B cell (primary cell): Measurements from ENCODE around the gene ZBTB40.

ENCODE experiments used
- EZH2 ChIP-seq: IDR thresholded peaks from 2 replicates; pipeline ENCODE4 v1.6.1; 2012; ENCODE audit warnings: borderline replicate concordance, low read depth, mild to moderate bottlenecking, moderate library complexity, low read length; ENCODE audit not compliant: insufficient read depth, poor library complexity, severe bottlenecking
- TF ChIP-seq, protein P1 (sequence below): fragments of 200-600 bp; IDR thresholded peaks from one replicate; pipeline ENCODE4 v1.8.0; 2022; ENCODE audit warnings: antibody characterized with exemption, mild to moderate bottlenecking

DNA sequence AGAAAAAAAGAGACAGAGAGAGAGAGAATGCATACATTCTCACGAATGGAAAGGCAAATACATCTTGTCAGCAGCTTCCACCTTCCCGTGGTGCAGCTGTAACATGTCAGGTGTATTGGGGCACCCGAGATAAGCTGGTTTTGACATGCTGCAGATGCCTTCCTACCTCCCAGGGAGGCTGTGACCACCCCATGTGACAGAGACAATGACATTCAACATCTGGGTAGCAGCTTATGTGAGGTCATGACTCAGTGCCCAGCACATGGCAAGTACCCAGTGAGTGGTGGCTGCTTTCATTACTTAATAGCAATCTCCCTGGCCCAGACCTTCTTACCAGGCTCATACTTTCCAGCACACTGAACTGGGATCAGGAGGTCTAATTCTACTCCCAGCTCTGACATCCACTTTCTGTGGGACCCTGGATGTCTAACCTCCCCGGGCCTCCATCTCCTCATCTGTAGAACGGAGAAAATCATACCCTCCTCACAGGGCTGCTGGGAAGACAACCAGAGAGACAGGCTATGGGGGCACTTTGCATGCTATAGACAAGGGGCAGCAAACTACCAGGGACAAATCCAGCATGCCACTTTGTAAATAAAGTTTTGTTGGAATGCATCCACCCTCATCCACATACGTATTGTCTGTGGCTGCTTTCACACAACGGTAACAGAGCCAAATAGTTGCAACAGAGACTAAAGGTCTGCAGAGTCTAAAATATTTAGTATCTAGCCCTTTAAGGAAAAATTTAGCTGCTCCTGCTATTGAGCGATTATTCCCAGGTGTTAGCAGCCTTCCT, 38.5 kb upstream of the ZBTB40 start:
- TF ChIP-seq, protein P1, sequence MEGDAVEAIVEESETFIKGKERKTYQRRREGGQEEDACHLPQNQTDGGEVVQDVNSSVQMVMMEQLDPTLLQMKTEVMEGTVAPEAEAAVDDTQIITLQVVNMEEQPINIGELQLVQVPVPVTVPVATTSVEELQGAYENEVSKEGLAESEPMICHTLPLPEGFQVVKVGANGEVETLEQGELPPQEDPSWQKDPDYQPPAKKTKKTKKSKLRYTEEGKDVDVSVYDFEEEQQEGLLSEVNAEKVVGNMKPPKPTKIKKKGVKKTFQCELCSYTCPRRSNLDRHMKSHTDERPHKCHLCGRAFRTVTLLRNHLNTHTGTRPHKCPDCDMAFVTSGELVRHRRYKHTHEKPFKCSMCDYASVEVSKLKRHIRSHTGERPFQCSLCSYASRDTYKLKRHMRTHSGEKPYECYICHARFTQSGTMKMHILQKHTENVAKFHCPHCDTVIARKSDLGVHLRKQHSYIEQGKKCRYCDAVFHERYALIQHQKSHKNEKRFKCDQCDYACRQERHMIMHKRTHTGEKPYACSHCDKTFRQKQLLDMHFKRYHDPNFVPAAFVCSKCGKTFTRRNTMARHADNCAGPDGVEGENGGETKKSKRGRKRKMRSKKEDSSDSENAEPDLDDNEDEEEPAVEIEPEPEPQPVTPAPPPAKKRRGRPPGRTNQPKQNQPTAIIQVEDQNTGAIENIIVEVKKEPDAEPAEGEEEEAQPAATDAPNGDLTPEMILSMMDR = no peak
- no peak for TF ChIP-seq EZH2
